Erythroblast (primary cell): ENCODE data around the gene TRIM43.
"Not testable (repeated sequence)": the region's sequence is repeated elsewhere in the genome, so short reads cannot be mapped to it uniquely, and the experiment has no call there.

Experiments used
- GATA1 ChIP-seq: IDR thresholded peaks from 2 replicates; pipeline ENCODE4 v1.6.1; 2011; ENCODE audit warnings: low read depth, mild to moderate bottlenecking, control low read depth, low read length, moderate library complexity
- POLR2A ChIP-seq: IDR thresholded peaks from 2 replicates; pipeline ENCODE4 v1.6.1; 2011; ENCODE audit warnings: mild to moderate bottlenecking, low read length

DNA sequence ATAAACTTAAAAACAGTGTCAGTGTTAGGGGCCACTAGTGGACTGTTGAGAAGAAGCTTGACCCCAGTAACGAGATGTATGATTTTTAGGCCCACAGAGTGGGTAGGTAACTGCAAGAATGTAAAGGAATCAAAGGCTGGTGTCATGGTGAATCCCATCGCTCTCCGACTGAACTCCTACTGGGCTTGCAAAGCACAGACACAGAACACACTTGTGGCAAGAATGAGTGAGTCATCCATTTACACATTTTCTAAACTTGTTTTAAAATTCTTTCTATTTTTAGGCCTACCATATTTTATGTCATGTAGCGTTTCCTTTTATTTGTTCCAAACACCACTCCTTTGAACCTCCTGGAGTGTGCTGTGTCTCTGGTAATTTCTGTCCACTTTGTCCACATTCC, 51.1 kb downstream of the TRIM43 start:
- TF ChIP-seq POLR2A, GATA1: not testable (repeated sequence)
